Fibroblast of mammary gland (primary cell): ENCODE data around the gene CSNK1D.
A peak's percentile ranks its signal among the peaks of the same experiment; 100 is the strongest.

Experiments used
- DNase-seq: peaks from one replicate; pipeline ENCODE4 v3.0.0-alpha.2; 2010; ENCODE audit warnings: low read depth
- H3K4me3 ChIP-seq: 2 replicates; pipeline ENCODE4 v1.5.1; 2011; ENCODE audit warnings: low read depth, mild to moderate bottlenecking, low read length, moderate library complexity; ENCODE audit not compliant: control insufficient read depth
- TF ChIP-seq, protein P1 (sequence below): conservative IDR thresholded peaks from 2 replicates; pipeline ENCODE4 v1.5.1; 2011; ENCODE audit warnings: low read depth, low read length, inconsistent platforms; ENCODE audit not compliant: control insufficient read depth, insufficient read depth

Gene CSNK1D

DNA sequence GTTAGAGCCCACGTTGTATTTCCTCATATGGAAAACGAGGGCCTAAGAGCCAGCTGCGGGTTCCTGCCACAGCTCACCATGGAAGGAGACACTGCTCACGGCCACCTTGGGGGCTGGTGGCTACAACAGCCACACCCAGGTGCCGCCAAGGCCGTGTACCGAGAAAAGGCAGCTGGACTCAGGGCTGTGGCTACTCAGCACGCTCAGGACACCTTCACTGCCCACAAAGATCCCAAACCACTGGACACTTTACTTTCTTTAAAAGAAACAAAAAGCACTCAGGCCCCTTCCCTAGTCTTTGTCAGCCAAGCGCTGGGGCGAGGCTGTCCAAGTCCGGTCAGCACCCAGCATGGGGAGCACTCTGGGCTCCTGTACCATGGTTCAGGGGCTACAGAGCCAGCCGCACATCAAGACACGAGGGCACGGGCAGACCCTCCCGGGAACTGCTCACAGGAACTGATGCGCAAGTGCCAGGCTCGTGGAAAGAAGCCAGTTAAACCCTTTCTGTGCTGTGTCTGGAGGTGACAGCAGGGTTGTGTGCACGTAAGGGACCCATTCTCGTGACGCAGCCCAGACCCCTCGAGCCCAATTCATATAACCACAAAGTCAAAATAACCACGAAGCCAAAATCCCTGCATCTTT lies 26.2 kb downstream of the CSNK1D start:
- H3K4me3 ChIP-seq, result no peak overlapping the region
- DNase-seq, result no peak
- TF ChIP-seq, protein P1, sequence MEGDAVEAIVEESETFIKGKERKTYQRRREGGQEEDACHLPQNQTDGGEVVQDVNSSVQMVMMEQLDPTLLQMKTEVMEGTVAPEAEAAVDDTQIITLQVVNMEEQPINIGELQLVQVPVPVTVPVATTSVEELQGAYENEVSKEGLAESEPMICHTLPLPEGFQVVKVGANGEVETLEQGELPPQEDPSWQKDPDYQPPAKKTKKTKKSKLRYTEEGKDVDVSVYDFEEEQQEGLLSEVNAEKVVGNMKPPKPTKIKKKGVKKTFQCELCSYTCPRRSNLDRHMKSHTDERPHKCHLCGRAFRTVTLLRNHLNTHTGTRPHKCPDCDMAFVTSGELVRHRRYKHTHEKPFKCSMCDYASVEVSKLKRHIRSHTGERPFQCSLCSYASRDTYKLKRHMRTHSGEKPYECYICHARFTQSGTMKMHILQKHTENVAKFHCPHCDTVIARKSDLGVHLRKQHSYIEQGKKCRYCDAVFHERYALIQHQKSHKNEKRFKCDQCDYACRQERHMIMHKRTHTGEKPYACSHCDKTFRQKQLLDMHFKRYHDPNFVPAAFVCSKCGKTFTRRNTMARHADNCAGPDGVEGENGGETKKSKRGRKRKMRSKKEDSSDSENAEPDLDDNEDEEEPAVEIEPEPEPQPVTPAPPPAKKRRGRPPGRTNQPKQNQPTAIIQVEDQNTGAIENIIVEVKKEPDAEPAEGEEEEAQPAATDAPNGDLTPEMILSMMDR, result no peak

DNA sequence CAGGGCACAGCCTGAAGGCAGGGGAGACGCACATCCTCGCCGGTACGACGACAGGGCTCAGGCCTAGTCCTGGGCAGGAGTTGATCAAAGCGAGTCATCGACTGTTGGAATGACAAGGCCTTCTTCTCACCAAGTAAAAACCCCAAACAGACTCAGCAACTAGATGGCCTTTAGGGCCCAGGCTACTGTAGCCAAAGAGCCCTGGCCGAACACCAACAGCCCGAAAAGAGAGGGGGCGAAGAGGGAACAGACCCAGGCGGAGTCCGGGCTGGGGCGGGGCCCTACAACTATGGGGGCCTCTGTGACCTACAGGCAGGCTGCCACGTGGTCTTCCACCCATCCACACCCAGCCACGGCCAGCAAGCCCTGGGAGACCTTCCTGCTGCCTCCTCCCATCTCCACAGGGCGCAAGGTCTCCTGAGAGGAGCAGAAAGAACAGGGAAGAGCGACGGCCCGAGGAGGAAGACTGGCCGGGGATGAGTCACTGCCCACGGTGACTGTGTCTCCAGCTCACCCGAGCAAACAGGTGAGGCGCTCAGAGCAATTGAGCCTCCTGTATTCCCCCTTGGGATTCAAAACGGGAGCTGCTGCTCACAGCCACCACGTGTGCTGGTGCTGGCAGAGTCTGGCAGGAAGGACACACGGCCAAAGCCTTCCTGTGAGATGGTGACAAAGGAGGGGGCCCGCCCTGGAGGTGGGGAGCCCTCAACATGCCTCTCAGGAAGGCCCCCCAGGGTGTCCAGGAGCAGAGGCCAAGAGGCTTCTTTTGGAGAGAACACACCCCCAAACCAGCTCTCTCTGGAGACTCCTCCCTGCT lies 26.9 kb downstream of the CSNK1D start:
- peak; percentile 91 for DNase-seq
- H3K4me3 ChIP-seq, result no peak overlapping the region
- TF ChIP-seq, protein P1, result no peak

DNA sequence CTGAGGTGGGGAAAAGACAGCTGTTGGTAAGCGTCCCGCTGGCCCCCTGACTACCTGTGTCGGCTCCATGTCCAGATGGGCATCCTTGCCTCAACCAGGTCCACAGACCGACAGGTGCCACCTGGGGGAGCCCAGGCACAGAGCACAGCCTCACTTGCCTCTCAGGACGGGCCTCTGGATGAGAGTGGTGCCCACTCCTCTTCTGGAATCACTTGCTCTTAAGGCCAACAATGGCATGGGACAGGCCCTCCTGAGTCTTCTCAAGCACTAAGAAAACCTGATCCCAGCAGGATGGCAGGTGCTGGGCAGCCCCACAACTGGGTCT lies 27.5 kb downstream of the CSNK1D start:
- TF ChIP-seq, protein P1, result no peak
- H3K4me3 ChIP-seq, result no peak overlapping the region
- DNase-seq, result no peak

DNA sequence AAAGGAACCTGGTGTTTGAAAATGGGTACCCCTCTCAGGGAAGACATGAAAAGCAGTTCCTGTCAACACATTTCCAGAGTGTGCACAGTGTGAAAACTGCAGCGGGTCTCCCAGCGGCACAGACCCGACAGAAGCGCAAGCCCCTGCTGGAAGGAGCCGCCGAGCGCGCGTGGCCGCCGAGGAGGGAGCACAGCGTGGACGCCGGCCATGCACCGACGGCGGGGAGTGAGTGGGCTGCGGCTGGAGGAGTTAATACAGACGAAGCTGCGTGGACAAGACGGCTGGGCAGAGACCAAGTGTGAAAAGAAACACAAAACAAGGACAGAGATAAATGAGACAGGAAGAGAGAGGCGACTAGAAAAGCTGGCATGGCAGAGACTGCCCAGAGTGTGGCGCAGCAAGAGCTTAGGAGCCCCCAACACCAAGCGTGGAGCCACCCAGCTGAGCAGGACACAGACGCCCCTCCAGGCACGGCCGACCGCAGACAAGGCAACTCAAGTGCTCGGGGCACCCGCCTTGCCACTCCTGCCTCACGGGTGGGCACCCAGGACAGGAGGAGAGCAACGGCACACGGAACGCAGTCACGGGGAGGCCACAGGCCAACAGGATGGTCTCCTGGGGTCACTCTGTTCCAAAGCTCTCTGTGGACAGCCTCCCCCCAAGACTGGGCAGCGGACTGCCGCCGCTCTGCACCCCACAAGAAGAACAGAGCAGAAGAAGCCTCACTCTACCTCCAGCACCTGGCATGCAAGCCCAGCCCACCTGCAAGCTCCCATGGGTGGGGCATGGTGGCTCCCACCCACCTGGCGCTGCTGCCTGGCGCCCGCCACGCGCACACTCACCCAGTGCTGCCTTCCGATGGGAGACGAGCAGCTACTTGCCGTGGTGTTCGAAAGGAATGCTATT lies 28.1 kb downstream of the CSNK1D start:
- no peak overlapping the region for H3K4me3 ChIP-seq
- DNase-seq, result no peak
- TF ChIP-seq, protein P1, result no peak

DNA sequence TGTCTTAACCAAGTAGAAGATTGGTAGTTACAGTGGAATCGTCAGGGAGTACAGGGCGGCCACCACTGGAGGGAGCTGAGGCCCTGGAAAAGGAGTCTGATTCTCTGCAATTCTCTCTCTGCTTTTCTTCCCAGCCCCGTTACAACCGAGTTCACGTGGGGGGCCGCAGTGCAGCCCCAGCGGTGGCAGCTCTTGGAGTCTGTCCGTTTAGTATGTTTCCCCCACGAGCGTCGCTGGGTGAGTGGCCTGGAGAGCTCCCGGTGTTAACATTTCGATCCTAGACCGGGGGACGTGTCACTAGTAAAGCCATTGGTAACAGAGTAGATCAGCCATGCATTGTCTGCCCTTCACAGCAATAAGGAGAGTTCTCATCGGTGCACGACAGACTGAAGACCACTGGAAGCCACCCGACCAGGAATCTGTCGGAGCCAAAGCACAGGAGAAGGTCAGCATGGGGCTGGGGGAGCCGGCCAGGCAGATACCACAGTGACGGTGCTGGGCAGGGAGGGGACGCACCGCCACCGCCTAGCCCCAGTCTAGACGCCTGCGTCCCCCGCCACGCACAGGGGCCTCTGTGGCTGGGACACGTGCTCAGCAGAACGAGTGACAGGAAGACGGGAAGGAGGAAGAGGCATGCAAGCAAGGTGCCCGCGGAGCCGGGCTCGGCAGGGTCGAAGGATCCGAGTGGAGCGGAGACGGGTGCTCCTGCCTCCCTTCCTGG lies 28.9 kb downstream of the CSNK1D start:
- no peak overlapping the region for H3K4me3 ChIP-seq
- DNase-seq, result peak; percentile 68
- TF ChIP-seq, protein P1, result peak; percentile 69
